Measurements from ENCODE around the gene CCNT1. TPM values are rescaled to one million over a fixed set of nuclear protein-coding genes. Genes with fewer than 3 reads are reported as not detected.

The CCNT1 gene
- polyA plus RNA-seq, 3 donors = 2.3 to 8.3 (median 4.4) TPM

GRCh38 chr12:48764521-48764920 lies 48.0 kb upstream of the CCNT1 start:
- Histone ChIP-seq H3K27me3 (ENCODE audit: control insufficient read depth in 2 of 2, insufficient read depth in 2 of 2, low read length in 2 of 2) (no peaks in the 10 kb centered on the region), H3K9ac (ENCODE audit: insufficient read depth, low read length, poor library complexity, severe bottlenecking) (no peak overlapping the region), H3K4me2 (replicated peaks; ENCODE audit: extremely low read depth, low read length, poor library complexity, severe bottlenecking) (no peak overlapping the region), H2AFZ (ENCODE audit: insufficient read depth, low read depth, low read length, poor library complexity, severe bottlenecking) (no peak overlapping the region), H3K4me1 (ENCODE audit: control insufficient read depth in 1 of 2, insufficient read depth in 2 of 2, low read length in 2 of 2) (peaks cover 23% of the 10 kb centered on the region in 2 donors), H3K9me3 (replicated peaks in 1 of 2; ENCODE audit: control insufficient read depth in 1 of 2, insufficient read depth in 1 of 2, low read length in 2 of 2) (no peaks in the 10 kb centered on the region), H3K79me2 (ENCODE audit: insufficient read depth, low read length) (no peaks in the 10 kb centered on the region), H3K4me3 (replicated peaks in 1 of 3; ENCODE audit: low read depth in 2 of 3, low read length in 3 of 3) (no peak overlapping the region), H3K36me3 (replicated peaks in 1 of 2; ENCODE audit: control insufficient read depth in 1 of 2, insufficient read depth in 2 of 2, low read length in 2 of 2) (no peaks in the 10 kb centered on the region), H4K20me1 (ENCODE audit: insufficient read depth, low read length) (no peaks in the 10 kb centered on the region), H3K27ac (ENCODE audit: low read depth in 1 of 2, low read length in 2 of 2) (no peak overlapping the region)
- Mint-ChIP-seq H3K27me3 (ENCODE audit: low read depth in 3 of 3) (peaks cover 0 to 4% (median 3%) of the 10 kb centered on the region in 3 donors), H3K4me3 (no peak overlapping the region), H3K4me1 (peaks cover 26% of the 10 kb centered on the region), H3K36me3 (no peaks in the 10 kb centered on the region), H3K27ac (peak overlapping the region in 1 of 7 donors; percentile 37), H3K9me3 (peaks cover 0 to 5% (median 0%) of the 10 kb centered on the region in 7 donors)
- no peak for TF ChIP-seq CTCF (IDR thresholded peaks at IDR 0.05)
- no CpG with 5 or more reads among the region's 2 CpGs for WGBS (ENCODE audit: insufficient coverage)
- DNase-seq = peak in 1 of 3 donors; percentile 10
- intact Hi-C loops (cut with micrococcal nuclease) = no loop called here

- no peaks in the 10 kb centered on the region for H3K36me3 Mint-ChIP-seq
- H4K20me1 ChIP-seq (ENCODE audit: insufficient read depth, low read length) = no peaks in the 10 kb centered on the region
- intact Hi-C loops (cut with micrococcal nuclease) = no loop called here
- H3K4me2 ChIP-seq (replicated peaks; ENCODE audit: extremely low read depth, low read length, poor library complexity, severe bottlenecking) = no peak overlapping the region
- H3K36me3 ChIP-seq (replicated peaks in 1 of 2; ENCODE audit: control insufficient read depth in 1 of 2, insufficient read depth in 2 of 2, low read length in 2 of 2) = no peaks in the 10 kb centered on the region
- no peak overlapping the region for H3K27ac Mint-ChIP-seq
- DNase-seq = no peak
- no peaks in the 10 kb centered on the region for H3K4me1 Mint-ChIP-seq
- H3K4me1 ChIP-seq (ENCODE audit: control insufficient read depth in 1 of 2, insufficient read depth in 2 of 2, low read length in 2 of 2) = no peaks in the 10 kb centered on the region
- H3K9me3 ChIP-seq (replicated peaks in 1 of 2; ENCODE audit: control insufficient read depth in 1 of 2, insufficient read depth in 1 of 2, low read length in 2 of 2) = no peaks in the 10 kb centered on the region
- peaks cover 0 to 3% (median 0%) of the 10 kb centered on the region in 7 donors for H3K9me3 Mint-ChIP-seq
- no peak overlapping the region for H3K9ac ChIP-seq (ENCODE audit: insufficient read depth, low read length, poor library complexity, severe bottlenecking)
- no peak overlapping the region for H2AFZ ChIP-seq (ENCODE audit: insufficient read depth, low read depth, low read length, poor library complexity, severe bottlenecking)
- no peak for TF ChIP-seq CTCF (IDR thresholded peaks at IDR 0.05)
- H3K27me3 ChIP-seq (ENCODE audit: control insufficient read depth in 2 of 2, insufficient read depth in 2 of 2, low read length in 2 of 2) = no peaks in the 10 kb centered on the region
- H3K79me2 ChIP-seq (ENCODE audit: insufficient read depth, low read length) = no peaks in the 10 kb centered on the region
- H3K27me3 Mint-ChIP-seq (ENCODE audit: low read depth in 3 of 3) = peaks cover 0 to 3% (median 2%) of the 10 kb centered on the region in 3 donors
- no peak overlapping the region for H3K27ac ChIP-seq (ENCODE audit: low read depth in 1 of 2, low read length in 2 of 2)
- no peak overlapping the region for H3K4me3 ChIP-seq (replicated peaks in 1 of 3; ENCODE audit: low read depth in 2 of 3, low read length in 3 of 3)
- H3K4me3 Mint-ChIP-seq = no peak overlapping the region
Measured at GRCh38 chr12:48758737-48759136, 42.2 kb upstream of the CCNT1 start.

Measured in CD14-positive monocyte (primary cell).